SK-N-SH (cell line): ENCODE data around the gene THAP7. TPM values are rescaled to one million over a fixed set of nuclear protein-coding genes. Genes with fewer than 3 reads are reported as not detected.

Experiments used
- CTCF ChIA-PET: fragments of 300-600, 350-600 bp; formaldehyde crosslinking; extraction: SDS; loops from one replicate; lab custom pipeline; 2021; lab: Yijun Ruan, JAX
- POLR2A ChIA-PET: fragments of 350-600 bp; sonication (Branson Sonifier 250); formaldehyde crosslinking; extraction: SDS; loops from one replicate; lab custom pipeline; 2020; ENCODE audit warnings: antibody characterized with exemption, inconsistent platforms; lab: Yijun Ruan, JAX
- DNase-seq: peaks from one replicate; pipeline ENCODE4 v3.0.0; 2012
- H2AFZ ChIP-seq: fragments of 200-600 bp; sonication (generic); 2 replicates; pipeline ENCODE4 v1.8.1; 2016; ENCODE audit warnings: antibody characterized with exemption, mild to moderate bottlenecking, low read depth
- H3F3A ChIP-seq: fragments of 200-600 bp; sonication (generic); replicated peaks from 2 replicates; pipeline ENCODE3; 2016; ENCODE audit warnings: antibody characterized with exemption, mild to moderate bottlenecking; ENCODE audit not compliant: insufficient read depth
- H3K27ac ChIP-seq, 2 experiments: fragments of 200-500 bp in 1 of 2; fragments of 200-600 bp in 1 of 2; sonication (Bioruptor generic) in 1 of 2; sonication (generic), shearing (Covaris generic) in 1 of 2; 2 replicates each; pipeline versions ENCODE4 v1.5.1 to v1.6.1; 2014 to 2016; ENCODE audit warnings: low read depth in 2 of 2, inconsistent platforms in 1 of 2, low read length in 1 of 2, mild to moderate bottlenecking in 1 of 2, mixed read lengths in 1 of 2
- H3K27me3 ChIP-seq: fragments of 200-600 bp; sonication (generic), shearing (Covaris generic); 2 replicates; pipeline ENCODE4 v1.6.1; 2016; ENCODE audit warnings: mixed run types; ENCODE audit not compliant: insufficient read depth
- H3K36me3 ChIP-seq, 2 experiments: fragments of 200-500 bp in 1 of 2; fragments of 200-600 bp in 1 of 2; sonication (Bioruptor generic) in 1 of 2; sonication (generic) in 1 of 2; replicated peaks in 1 of 2; 2 replicates each; pipeline versions ENCODE3 to v1.5.1; 2014 to 2016; ENCODE audit warnings: low read length in 1 of 2, mild to moderate bottlenecking in 1 of 2; ENCODE audit not compliant: insufficient read depth in 2 of 2, control insufficient read depth in 1 of 2
- H3K4me1 ChIP-seq, 2 experiments: fragments of 200-500 bp in 1 of 2; fragments of 200-600 bp in 1 of 2; sonication (Bioruptor generic) in 1 of 2; sonication (generic), shearing (Covaris generic) in 1 of 2; 2 replicates each; pipeline versions ENCODE4 v1.5.1 to v1.6.1; 2014 to 2016; ENCODE audit warnings: low read depth in 1 of 2, low read length in 1 of 2, mixed run types in 1 of 2; ENCODE audit not compliant: insufficient read depth in 2 of 2, control insufficient read depth in 1 of 2
- H3K4me2 ChIP-seq: fragments of 200-600 bp; sonication (generic), shearing (Covaris generic); 2 replicates; pipeline ENCODE4 v1.6.1; 2017; ENCODE audit warnings: mixed run types
- H3K4me3 ChIP-seq, 2 experiments: fragments of 200-500 bp in 1 of 2; fragments of 200-600 bp in 1 of 2; sonication (Bioruptor generic) in 1 of 2; sonication (generic), shearing (Covaris generic) in 1 of 2; 2 replicates each; pipeline versions ENCODE4 v1.5.1 to v1.8.1; 2014 to 2016; ENCODE audit warnings: low read depth in 2 of 2, inconsistent platforms in 1 of 2, low read length in 1 of 2, mild to moderate bottlenecking in 1 of 2, mixed read lengths in 1 of 2, moderate library complexity in 1 of 2
- H3K79me2 ChIP-seq: fragments of 200-600 bp; sonication (generic); 2 replicates; pipeline ENCODE4 v1.8.1; 2017; ENCODE audit warnings: mild to moderate bottlenecking; ENCODE audit not compliant: insufficient read depth
- H3K9ac ChIP-seq: fragments of 200-600 bp; sonication (generic); 2 replicates; pipeline ENCODE4 v1.6.1; 2017; ENCODE audit warnings: mixed run types
- H3K9me2 ChIP-seq: fragments of 200-600 bp; sonication (generic); 2 replicates; pipeline ENCODE4 v1.6.1; 2017; ENCODE audit warnings: mixed run types
- H3K9me3 ChIP-seq: fragments of 200-600 bp; sonication (generic); 2 replicates; pipeline ENCODE4 v1.6.1; 2017; ENCODE audit warnings: mixed run types, mild to moderate bottlenecking, moderate library complexity
- H4K20me1 ChIP-seq: fragments of 200-600 bp; sonication (generic); 2 replicates; pipeline ENCODE4 v1.6.1; 2017; ENCODE audit warnings: mild to moderate bottlenecking, mixed run types; ENCODE audit not compliant: insufficient read depth
- CHD2 ChIP-seq: fragments of 150-350 bp; IDR thresholded peaks from 2 replicates; pipeline ENCODE4 v1.6.1; 2018; ENCODE audit warnings: low read length; ENCODE audit not compliant: partially characterized antibody
- CTCF ChIP-seq: fragments of 200-600 bp; sonication (generic); IDR thresholded peaks from 2 replicates; pipeline ENCODE4 v1.6.1; 2017; ENCODE audit warnings: antibody characterized with exemption, mild to moderate bottlenecking, moderate library complexity
- ELF1 ChIP-seq: IDR thresholded peaks from 2 replicates; pipeline ENCODE4 v1.4.0; 2012
- EP300 ChIP-seq, 2 experiments: IDR thresholded peaks; 2 replicates each; pipeline versions ENCODE4 v1.4.0 to v1.6.1; 2012; ENCODE audit warnings: borderline replicate concordance in 1 of 2, low read depth in 1 of 2, low read length in 1 of 2
- FOXJ3 ChIP-seq: sonication (generic); formaldehyde crosslinking; IDR thresholded peaks from 2 replicates; pipeline ENCODE4 v1.5.1; 2020; ENCODE audit warnings: mild to moderate bottlenecking, missing genetic modification reagents
- FOXM1 ChIP-seq: IDR thresholded peaks from 2 replicates; pipeline ENCODE4 v1.4.0; 2012; ENCODE audit warnings: low read depth, mild to moderate bottlenecking
- GABPA ChIP-seq: IDR thresholded peaks from 2 replicates; pipeline ENCODE4 v1.4.0; 2012; ENCODE audit warnings: low read depth, mild to moderate bottlenecking
- GATA2 ChIP-seq: sonication (generic); formaldehyde crosslinking; IDR thresholded peaks from 2 replicates; pipeline ENCODE4 v1.5.0; 2020; ENCODE audit warnings: mild to moderate bottlenecking, missing genetic modification reagents
- JUND ChIP-seq: IDR thresholded peaks from 2 replicates; pipeline ENCODE4 v1.4.0; 2012
- MAX ChIP-seq: IDR thresholded peaks from 2 replicates; pipeline ENCODE4 v1.4.0; 2012; ENCODE audit warnings: low read depth
- MEF2A ChIP-seq: IDR thresholded peaks from 2 replicates; pipeline ENCODE4 v1.4.0; 2012; ENCODE audit warnings: low read depth, borderline replicate concordance
- MXI1 ChIP-seq: IDR thresholded peaks from 2 replicates; pipeline ENCODE4 v1.6.1; 2012; ENCODE audit warnings: mild to moderate bottlenecking, low read depth, low read length, improper control_type of control experiment
- NFIC ChIP-seq: IDR thresholded peaks from 2 replicates; pipeline ENCODE4 v1.4.0; 2012; ENCODE audit warnings: borderline replicate concordance
- NRF1 ChIP-seq: IDR thresholded peaks from 2 replicates; pipeline ENCODE4 v1.6.1; 2012; ENCODE audit warnings: low read depth, mild to moderate bottlenecking, low read length
- PBX3 ChIP-seq: IDR thresholded peaks from 2 replicates; pipeline ENCODE4; 2012
- POLR2AphosphoS5 ChIP-seq: IDR thresholded peaks from 2 replicates; pipeline ENCODE4 v1.6.1; 2012; ENCODE audit warnings: low read depth, low read length
- RCOR1 ChIP-seq: fragments of 150-350 bp; IDR thresholded peaks from 2 replicates; pipeline ENCODE4 v1.6.1; 2017; ENCODE audit warnings: antibody characterized with exemption, low read length
- RFX5 ChIP-seq: IDR thresholded peaks from 2 replicates; pipeline ENCODE4 v1.6.1; 2012; ENCODE audit warnings: mild to moderate bottlenecking, improper control_type of control experiment, low read length
- RXRA ChIP-seq: IDR thresholded peaks from 2 replicates; pipeline ENCODE4 v1.4.0; 2012; ENCODE audit warnings: low read depth, mild to moderate bottlenecking, borderline replicate concordance
- YY1 ChIP-seq: IDR thresholded peaks from 2 replicates; pipeline ENCODE4 v1.4.0; 2012; ENCODE audit warnings: low read depth, mild to moderate bottlenecking
- WGBS: methylation state at CpG from one replicate; pipeline ENCODE4 v1.1.6; 2017; ENCODE audit warnings: low lambda C conversion rate; 5-methylcytosine and 5-hydroxymethylcytosine counted together
- polyA plus RNA-seq, 3 experiments: library from polyadenylated mRNA; depleted of rRNA; stranded (reverse); fragments of >200 nt; gene quantifications; 2 replicates each; pipeline ENCODE4 v1.2.3, GENCODE V29; 2012
- TF ChIP-seq, protein P1 (sequence below): IDR thresholded peaks from 2 replicates; pipeline ENCODE4 v1.6.1; 2012; ENCODE audit warnings: mild to moderate bottlenecking, low read depth, low read length, moderate library complexity

Gene THAP7
- polyA plus RNA-seq, 1 of the 3 experiments (the other 2 are of a cell fraction), result 32.0 TPM

GRCh38 chr22:21014202-21014725 is 12.3 kb upstream of the THAP7 start:
- Histone ChIP-seq H3K36me3 (no peaks in the 10 kb centered on the region), H3K27ac (peak overlapping the region; percentile 71 to 97), H3K27me3 (no peaks in the 10 kb centered on the region), H2AFZ (peak overlapping the region; percentile 92), H3K79me2 (peaks cover 7% of the 10 kb centered on the region; the same call in 1 of the 2 replicates), H3K9me3 (no peaks in the 10 kb centered on the region), H3K4me1 (peaks cover 15 to 45% of the 10 kb centered on the region in 2 experiments; a peak in 3 of 4 replicates), H3K4me3 (peak overlapping the region; percentile 76 to 78), H3F3A (peaks cover 5% of the 10 kb centered on the region), H4K20me1 (no peaks in the 10 kb centered on the region), H3K4me2 (peak overlapping the region; percentile 95), H3K9me2 (no peaks in the 10 kb centered on the region), H3K9ac (peak overlapping the region; percentile 82)
- 2% methylated on average over 8 of the region's 40 CpGs for WGBS
- ChIA-PET CTCF (interaction anchor here (0.9 to 1.6 kb wide), 4 partner anchors 88 to 209 kb away, joined by 3 to 5 read pairs (median 3); no protein-coding TSS in a partner anchor), POLR2A (interaction anchor here (1.1 to 4.0 kb wide), 8 partner anchors 11 to 129 kb away, joined by 3 to 34 read pairs (median 6); partner anchors contain the start of genes LRRC74B, LZTR1 and THAP7)
- TF ChIP-seq CHD2 (no peak), GATA2 (CRISPR knock-in tag) (no peak), PBX3 (peak; percentile 90), EP300 (IDR thresholded peaks at IDR 0.05; ENCODE audit: borderline replicate concordance in 1 of 2, low read depth in 1 of 2, low read length in 1 of 2) (peak in 1 of 2 experiments; percentile 42; a peak in 1 of 4 replicates), RFX5 (peak; percentile 68), MAX (peak; percentile 58; the same call in 1 of the 2 replicates), MXI1 (peak; percentile 96)
- DNase-seq, result peak; percentile 96

GRCh38 chr22:21013657-21014201 is 11.8 kb upstream of the THAP7 start:
- Histone ChIP-seq H3K4me1 (peaks cover 15 to 45% of the 10 kb centered on the region in 2 experiments; a peak in 3 of 4 replicates), H3K9ac (peak overlapping the region; percentile 82), H3K79me2 (peaks cover 7% of the 10 kb centered on the region; the same call in 1 of the 2 replicates), H4K20me1 (no peaks in the 10 kb centered on the region), H3K9me3 (no peaks in the 10 kb centered on the region), H3K27me3 (no peaks in the 10 kb centered on the region), H3K4me2 (peak overlapping the region; percentile 95), H3K4me3 (peak overlapping the region; percentile 76 to 78), H3K27ac (peak overlapping the region; percentile 58 to 97), H3K9me2 (no peaks in the 10 kb centered on the region), H2AFZ (peak overlapping the region; percentile 92), H3K36me3 (no peaks in the 10 kb centered on the region), H3F3A (peaks cover 5% of the 10 kb centered on the region)
- 22% methylated on average over 16 of the region's 24 CpGs for WGBS
- ChIA-PET CTCF (interaction anchor here (0.9 to 2.1 kb wide), 5 partner anchors 11 to 209 kb away, joined by 3 to 9 read pairs (median 3); partner anchors contain the start of gene THAP7), POLR2A (interaction anchor here (4.0 kb wide), 1 partner anchor 11 kb away, joined by 34 read pairs; the partner anchor contains the start of gene THAP7)
- DNase-seq, result no peak
- TF ChIP-seq CTCF (no peak), YY1 (no peak), FOXJ3 (CRISPR knock-in tag) (no peak), ELF1 (no peak), NRF1 (no peak), MXI1 (no peak), NFIC (no peak), FOXM1 (no peak), MEF2A (no peak), RCOR1 (no peak), RXRA (no peak), GABPA (no peak), POLR2AphosphoS5 (0 out of 2 replicates have a peak, but pooled peaks have one; percentile 67), JUND (no peak), MAX (no peak)
- TF ChIP-seq, protein P1, sequence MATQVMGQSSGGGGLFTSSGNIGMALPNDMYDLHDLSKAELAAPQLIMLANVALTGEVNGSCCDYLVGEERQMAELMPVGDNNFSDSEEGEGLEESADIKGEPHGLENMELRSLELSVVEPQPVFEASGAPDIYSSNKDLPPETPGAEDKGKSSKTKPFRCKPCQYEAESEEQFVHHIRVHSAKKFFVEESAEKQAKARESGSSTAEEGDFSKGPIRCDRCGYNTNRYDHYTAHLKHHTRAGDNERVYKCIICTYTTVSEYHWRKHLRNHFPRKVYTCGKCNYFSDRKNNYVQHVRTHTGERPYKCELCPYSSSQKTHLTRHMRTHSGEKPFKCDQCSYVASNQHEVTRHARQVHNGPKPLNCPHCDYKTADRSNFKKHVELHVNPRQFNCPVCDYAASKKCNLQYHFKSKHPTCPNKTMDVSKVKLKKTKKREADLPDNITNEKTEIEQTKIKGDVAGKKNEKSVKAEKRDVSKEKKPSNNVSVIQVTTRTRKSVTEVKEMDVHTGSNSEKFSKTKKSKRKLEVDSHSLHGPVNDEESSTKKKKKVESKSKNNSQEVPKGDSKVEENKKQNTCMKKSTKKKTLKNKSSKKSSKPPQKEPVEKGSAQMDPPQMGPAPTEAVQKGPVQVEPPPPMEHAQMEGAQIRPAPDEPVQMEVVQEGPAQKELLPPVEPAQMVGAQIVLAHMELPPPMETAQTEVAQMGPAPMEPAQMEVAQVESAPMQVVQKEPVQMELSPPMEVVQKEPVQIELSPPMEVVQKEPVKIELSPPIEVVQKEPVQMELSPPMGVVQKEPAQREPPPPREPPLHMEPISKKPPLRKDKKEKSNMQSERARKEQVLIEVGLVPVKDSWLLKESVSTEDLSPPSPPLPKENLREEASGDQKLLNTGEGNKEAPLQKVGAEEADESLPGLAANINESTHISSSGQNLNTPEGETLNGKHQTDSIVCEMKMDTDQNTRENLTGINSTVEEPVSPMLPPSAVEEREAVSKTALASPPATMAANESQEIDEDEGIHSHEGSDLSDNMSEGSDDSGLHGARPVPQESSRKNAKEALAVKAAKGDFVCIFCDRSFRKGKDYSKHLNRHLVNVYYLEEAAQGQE, result peak; percentile 62; the same call in 1 of the 2 replicates
